OCI-LY3 (cell line): ENCODE data around the gene LACTBL1.

Experiments used
- CTCF ChIP-seq: fragments of 200-600, 300-600 bp; sonication (generic); IDR thresholded peaks from 2 replicates; pipeline ENCODE4 v1.5.1; 2014; ENCODE audit warnings: antibody characterized with exemption, low read length, low read depth
- EZH2phosphoT487 ChIP-seq: fragments of 200-600 bp; shearing (Covaris generic); IDR thresholded peaks from 2 replicates; pipeline ENCODE4 v1.6.1; 2018; ENCODE audit warnings: antibody characterized with exemption, mixed run types, low read depth

- TF ChIP-seq CTCF (no peak), EZH2phosphoT487 (no peak)
These were observed 28.2 kb downstream of the LACTBL1 start for GRCh38 chr1:22944346-22945055.
